A549 treated with Hydrocortisone at 1 μM for 4 hours (cell line): ENCODE data around the gene FCN1. TPM values are rescaled to one million over a fixed set of nuclear protein-coding genes. Genes with fewer than 3 reads are reported as not detected.

Source experiments
- total RNA-seq: library from RNA; stranded (reverse); fragments of 200-300 nt; extraction: Qiagen RNA extraction; gene quantifications from 5 replicates; pipeline ENCODE4 v1.2.3, GENCODE V29; 2022

The FCN1 gene
- total RNA-seq, result not detected in 5 replicates

DNA sequence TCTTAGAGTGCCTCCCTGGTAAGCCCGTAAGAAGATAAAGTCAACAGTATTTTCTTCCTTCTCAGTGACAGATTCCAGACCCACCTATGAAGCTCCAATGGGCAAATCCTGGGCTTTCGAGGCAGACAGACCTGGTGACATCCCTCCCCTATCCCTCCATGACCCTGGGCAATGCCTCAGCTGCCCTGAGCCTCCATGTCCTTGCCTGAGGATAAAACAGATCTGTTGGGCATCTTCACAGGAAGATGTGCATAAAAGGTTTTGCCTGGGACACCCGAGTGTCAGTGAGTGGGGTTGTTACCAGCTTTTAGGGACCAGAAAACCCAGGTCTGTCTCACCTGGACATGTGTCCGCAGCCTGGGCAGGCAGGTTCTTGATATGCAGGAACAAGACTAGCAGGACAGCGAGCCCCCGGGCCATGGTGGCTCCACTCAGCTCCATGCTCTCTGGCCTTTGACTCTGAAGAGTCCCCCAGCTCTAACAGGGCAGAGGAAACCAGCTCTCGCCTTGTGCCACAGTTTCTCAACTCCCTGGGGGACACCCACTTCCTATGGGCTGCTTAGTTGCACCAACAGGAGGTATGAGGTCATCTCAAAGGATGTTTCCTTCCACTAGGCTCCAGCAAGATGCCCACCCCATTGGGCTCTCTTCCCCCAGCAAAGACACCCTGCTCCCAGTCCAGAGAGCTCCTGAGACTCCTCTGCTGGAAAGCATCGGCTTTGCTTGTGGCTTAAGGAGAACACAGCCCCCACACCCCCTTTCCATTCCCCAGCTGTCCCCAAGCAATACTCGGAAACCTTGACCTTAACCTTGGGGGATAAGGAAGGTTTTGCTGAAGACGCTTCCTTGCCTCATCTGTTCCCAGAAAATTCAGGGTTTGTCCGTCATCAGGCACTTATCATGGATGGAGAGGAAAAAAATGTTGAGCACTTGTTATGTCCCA lies at the start of gene FCN1:
FCN1 (minus strand) TSS at position 482 of the 943 bp plus-strand sequence; CDS start at position 441, 41 bp downstream.

DNA sequence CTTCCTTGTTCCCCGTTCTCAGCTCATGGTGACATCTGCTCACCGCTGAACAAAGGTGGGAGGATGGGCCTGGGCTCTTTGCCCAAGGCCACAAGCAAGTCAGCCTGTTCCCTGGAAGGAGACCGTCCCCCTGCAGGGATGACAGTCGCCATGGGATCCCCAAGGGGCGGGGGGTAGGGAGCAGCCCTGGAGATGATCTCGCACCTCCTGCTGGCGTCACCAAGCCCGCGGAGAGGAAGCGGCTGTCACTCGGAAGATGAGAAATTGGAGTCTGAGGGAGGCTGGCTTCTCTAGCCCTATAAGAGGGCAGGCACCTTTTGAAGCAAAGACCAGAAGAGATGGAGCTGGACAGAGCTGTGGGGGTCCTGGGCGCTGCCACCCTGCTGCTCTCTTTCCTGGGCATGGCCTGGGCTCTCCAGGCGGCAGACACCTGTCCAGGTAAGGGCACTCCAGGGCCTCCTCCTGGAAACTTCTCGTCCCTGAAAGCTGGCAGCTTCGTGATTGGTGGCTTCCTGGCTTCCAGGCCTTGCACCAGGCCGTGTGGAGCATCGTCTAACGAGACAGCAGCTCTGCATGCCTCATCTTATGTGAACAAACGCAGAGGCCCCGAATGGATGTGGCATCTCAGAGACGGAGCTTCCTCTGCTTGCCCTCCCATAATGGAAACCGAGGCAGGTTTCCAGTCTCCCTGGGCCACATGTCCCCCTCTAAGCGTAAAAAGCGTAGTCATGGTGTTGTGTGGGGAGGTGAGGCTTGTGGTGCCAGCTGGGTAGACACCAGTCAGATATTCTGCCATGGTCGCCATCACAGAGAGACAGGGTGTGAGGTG lies 37.0 kb downstream of the FCN1 start, which contains the start of gene FCN2:
FCN2 (plus strand) TSS at position 327 of the 829 bp plus-strand sequence; CDS start at position 339, 12 bp downstream.

Other genes with a start within 250 kb of the FCN1 start
- gene FCN2, start 37.1 kb downstream of the FCN1 start, total RNA-seq, result not detected in 5 replicates
- gene OLFM1, start 169.8 kb upstream of the FCN1 start, total RNA-seq, result 7.8 to 10.3 TPM (median 10.1 TPM) in 5 replicates